H9 (cell line): ENCODE results near the gene SPATA6L. TPM values are rescaled to one million over a fixed set of nuclear protein-coding genes. Genes with fewer than 3 reads are reported as not detected.

Experiments used
- DNase-seq: peaks from one replicate; pipeline ENCODE4 v3.0.0-alpha.2; 2017
- H2AFZ ChIP-seq: one replicate; pipeline ENCODE4 v1.6.1; 2013; ENCODE audit warnings: mild to moderate bottlenecking, low read length, control low read depth, moderate library complexity
- H2AK5ac ChIP-seq: 2 replicates; pipeline ENCODE4 v1.6.1; 2013; ENCODE audit warnings: low read length, control low read depth, mixed read lengths; ENCODE audit not compliant: insufficient read length
- H2BK120ac ChIP-seq: one replicate; pipeline ENCODE4 v1.6.1; 2013; ENCODE audit warnings: low read depth, mild to moderate bottlenecking, low read length, control low read depth, inconsistent platforms; ENCODE audit not compliant: poor library complexity, severe bottlenecking
- H2BK12ac ChIP-seq: 2 replicates; pipeline ENCODE4 v1.6.1; 2013; ENCODE audit warnings: low read length, control low read depth, mixed read lengths, low read depth; ENCODE audit not compliant: insufficient read length
- H2BK15ac ChIP-seq: 2 replicates; pipeline ENCODE4 v1.6.1; 2013; ENCODE audit warnings: low read depth, low read length, control low read depth
- H2BK20ac ChIP-seq: one replicate; pipeline ENCODE4 v1.6.1; 2013; ENCODE audit warnings: low read depth, mild to moderate bottlenecking, low read length, control low read depth, inconsistent platforms; ENCODE audit not compliant: poor library complexity, severe bottlenecking
- H2BK5ac ChIP-seq: 2 replicates; pipeline ENCODE4 v1.6.1; 2013; ENCODE audit warnings: low read length, control low read depth, mixed read lengths; ENCODE audit not compliant: insufficient read length
- H3K14ac ChIP-seq: 2 replicates; pipeline ENCODE4 v1.6.1; 2013; ENCODE audit warnings: low read length, control low read depth; ENCODE audit not compliant: insufficient read depth
- H3K18ac ChIP-seq: 2 replicates; pipeline ENCODE4 v1.6.1; 2013; ENCODE audit warnings: low read depth, mild to moderate bottlenecking, mixed read lengths, low read length, control low read depth; ENCODE audit not compliant: insufficient read length
- H3K23ac ChIP-seq: 2 replicates; pipeline ENCODE4 v1.6.1; 2013; ENCODE audit warnings: low read length, control low read depth, mixed read lengths, low read depth; ENCODE audit not compliant: insufficient read length
- H3K23me2 ChIP-seq: 2 replicates; pipeline ENCODE4 v1.6.1; 2013; ENCODE audit warnings: low read depth, mild to moderate bottlenecking, mixed read lengths, low read length, control low read depth; ENCODE audit not compliant: insufficient read length, poor library complexity, severe bottlenecking
- H3K27ac ChIP-seq: 2 replicates; pipeline ENCODE4 v1.5.1; 2013; ENCODE audit warnings: low read length, control low read depth, mixed read lengths, low read depth; ENCODE audit not compliant: insufficient read length
- H3K27me3 ChIP-seq: 2 replicates; pipeline ENCODE4 v1.6.1; 2013; ENCODE audit warnings: low read length, control low read depth, inconsistent platforms; ENCODE audit not compliant: insufficient read depth
- H3K4ac ChIP-seq: 2 replicates; pipeline ENCODE4 v1.6.1; 2013; ENCODE audit warnings: low read depth, mild to moderate bottlenecking, control low read depth, inconsistent platforms, low read length, moderate library complexity
- H3K4me1 ChIP-seq: 2 replicates; pipeline ENCODE4 v1.6.1; 2013; ENCODE audit warnings: low read length, control low read depth, inconsistent platforms; ENCODE audit not compliant: insufficient read depth
- H3K4me2 ChIP-seq: 2 replicates; pipeline ENCODE4 v1.6.1; 2013; ENCODE audit warnings: low read length, control low read depth, mixed read lengths; ENCODE audit not compliant: insufficient read length, insufficient read depth
- H3K56ac ChIP-seq: 2 replicates; pipeline ENCODE4 v1.6.1; 2013; ENCODE audit warnings: low read depth, mild to moderate bottlenecking, mixed read lengths, low read length, control low read depth; ENCODE audit not compliant: insufficient read length
- H3K79me1 ChIP-seq: 2 replicates; pipeline ENCODE4 v1.6.1; 2013; ENCODE audit warnings: low read depth, mild to moderate bottlenecking, moderate library complexity, low read length, control low read depth, inconsistent platforms; ENCODE audit not compliant: insufficient read depth, poor library complexity, severe bottlenecking
- H3K79me2 ChIP-seq: 2 replicates; pipeline ENCODE4 v1.6.1; 2013; ENCODE audit warnings: low read length, control low read depth, inconsistent platforms; ENCODE audit not compliant: insufficient read depth
- H3K9ac ChIP-seq: 2 replicates; pipeline ENCODE4 v1.6.1; 2013; ENCODE audit warnings: low read length, control low read depth, mixed read lengths; ENCODE audit not compliant: insufficient read length; ENCODE audit errors: extremely low read depth
- H3K9me3 ChIP-seq: one replicate; pipeline ENCODE4 v1.6.1; 2013; ENCODE audit warnings: low read depth, low read length, inconsistent platforms; ENCODE audit not compliant: control insufficient read depth
- H3T11ph ChIP-seq: one replicate; pipeline ENCODE4 v1.6.1; 2013; ENCODE audit warnings: mild to moderate bottlenecking, low read length, control low read depth, inconsistent platforms
- H4K20me1 ChIP-seq: one replicate; pipeline ENCODE4 v1.6.1; 2013; ENCODE audit not compliant: control insufficient read depth, insufficient read length, insufficient read depth
- H4K5ac ChIP-seq: 2 replicates; pipeline ENCODE4 v1.6.1; 2013; ENCODE audit warnings: low read depth, mild to moderate bottlenecking, mixed read lengths, low read length, control low read depth; ENCODE audit not compliant: insufficient read length
- H4K8ac ChIP-seq: replicated peaks from 2 replicates; pipeline ENCODE4 v1.6.1; 2013; ENCODE audit warnings: low read length, control low read depth, mixed read lengths, low read depth; ENCODE audit not compliant: insufficient read length
- H4K91ac ChIP-seq: 2 replicates; pipeline ENCODE4 v1.6.1; 2013; ENCODE audit warnings: low read depth, mild to moderate bottlenecking, moderate library complexity, mixed read lengths, low read length, control low read depth; ENCODE audit not compliant: insufficient read length
- H3K27ac Mint-ChIP-seq, 3 experiments: 2 replicates in 2 of 3; 3 replicates in 1 of 3; pipeline ENCODE4 v1.8.0; 2020 to 2021; ENCODE audit warnings: mixed read lengths in 3 of 3, mild to moderate bottlenecking in 1 of 3, moderate library complexity in 1 of 3
- H3K27me3 Mint-ChIP-seq: 2 replicates; pipeline ENCODE4 v1.8.0; 2021; ENCODE audit warnings: low read depth, mild to moderate bottlenecking, moderate library complexity, mixed read lengths
- H3K36me3 Mint-ChIP-seq, 3 experiments: 2 replicates in 2 of 3; 3 replicates in 1 of 3; pipeline ENCODE4 v1.8.0; 2020 to 2021; ENCODE audit warnings: low read depth in 3 of 3, mixed read lengths in 3 of 3; ENCODE audit not compliant: insufficient read depth in 1 of 3
- H3K4me1 Mint-ChIP-seq, 2 experiments: 2 replicates each; pipeline ENCODE4 v1.8.0; 2020; ENCODE audit warnings: mixed read lengths in 2 of 2
- H3K4me3 Mint-ChIP-seq, 2 experiments: 2 replicates in 1 of 2; 3 replicates in 1 of 2; pipeline ENCODE4 v1.8.0; 2020 to 2021; ENCODE audit warnings: mild to moderate bottlenecking in 2 of 2, mixed read lengths in 2 of 2, moderate library complexity in 1 of 2
- H3K9me3 Mint-ChIP-seq, 2 experiments: 2 replicates in 1 of 2; 3 replicates in 1 of 2; pipeline ENCODE4 v1.8.0; 2020; ENCODE audit warnings: mild to moderate bottlenecking in 2 of 2, mixed read lengths in 2 of 2, moderate library complexity in 1 of 2
- WGBS: extraction: QIAGEN DNeasy Blood & Tissue Kit; methylation state at CpG from one replicate; pipeline ENCODE4 v1.1.7; 2013; ENCODE audit warnings: missing lambda C conversion rate, low lambda C conversion rate, mixed read lengths; ENCODE audit not compliant: insufficient read length; ENCODE audit errors: extremely low coverage; 5-methylcytosine and 5-hydroxymethylcytosine counted together
- total RNA-seq: library from RNA; stranded (reverse); gene quantifications from 2 replicates; pipeline ENCODE4 v1.2.1, GENCODE V29; 2021
- TF ChIP-seq, protein P1 (sequence below): fragments of 200-600 bp; sonication (generic); conservative IDR thresholded peaks from 3 replicates; pipeline ENCODE4 v1.8.0; 2021; ENCODE audit warnings: antibody characterized with exemption, mild to moderate bottlenecking

SPATA6L gene
- total RNA-seq, 1 experiment from 2014 or later, result 0.87 TPM

DNA sequence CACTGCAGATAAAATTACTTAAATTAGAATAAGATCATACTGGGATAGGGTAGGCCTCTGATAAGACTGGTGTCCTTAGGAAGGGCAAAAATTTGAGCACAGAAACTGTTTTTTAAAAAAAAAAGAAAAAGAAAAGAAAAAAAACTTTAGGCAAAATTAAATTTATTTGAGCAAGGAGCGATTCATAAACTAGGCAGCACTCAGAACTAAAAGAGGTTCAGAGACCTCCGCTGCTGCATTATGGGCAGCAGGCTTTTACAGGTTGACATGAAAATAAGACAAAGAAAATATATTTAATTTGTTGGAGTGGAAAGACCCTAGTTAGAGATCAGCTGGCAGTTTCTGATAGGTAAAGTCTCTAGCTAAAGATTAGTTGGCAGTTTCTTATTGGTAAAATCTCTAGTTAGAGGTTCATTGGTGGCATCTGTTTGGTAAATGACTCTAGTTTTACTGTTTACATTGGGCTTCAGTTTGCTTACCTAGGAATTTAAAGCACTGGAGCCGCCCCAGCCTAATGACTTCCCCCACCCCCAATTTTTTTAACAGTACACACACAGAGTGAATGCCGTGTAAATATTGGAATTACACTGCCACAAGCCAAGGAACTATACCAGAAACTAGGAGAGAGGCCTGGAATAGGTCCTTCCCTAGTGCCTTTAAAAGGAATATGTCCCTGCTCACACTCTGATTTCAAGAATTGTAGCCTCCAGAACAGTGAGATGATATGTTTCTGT is 8.7 kb downstream of the SPATA6L start:
- Histone ChIP-seq H3K4me1 (no peaks in the 10 kb centered on the region), H3K18ac (no peak overlapping the region), H3K79me2 (no peaks in the 10 kb centered on the region), H3K23ac (no peak overlapping the region), H3K9me3 (no peaks in the 10 kb centered on the region), H2AFZ (no peak overlapping the region), H3K27ac (no peak overlapping the region), H2BK120ac (no peak overlapping the region), H3K56ac (no peak overlapping the region), H2BK12ac (no peak overlapping the region), H3K79me1 (no peaks in the 10 kb centered on the region), H4K8ac (no peak overlapping the region), H3K23me2 (no peaks in the 10 kb centered on the region), H3K4me2 (no peak overlapping the region), H3K9ac (no peak overlapping the region), H2BK5ac (no peak overlapping the region), H3K4ac (no peak overlapping the region), H3K14ac (no peak overlapping the region), H2BK15ac (no peak overlapping the region), H2BK20ac (peak overlapping the region; percentile 90), H3K27me3 (no peaks in the 10 kb centered on the region), H4K5ac (no peak overlapping the region), H3T11ph (no peak overlapping the region), H4K20me1 (peaks cover 2% of the 10 kb centered on the region), H4K91ac (no peak overlapping the region), H2AK5ac (no peak overlapping the region)
- TF ChIP-seq, protein P1, sequence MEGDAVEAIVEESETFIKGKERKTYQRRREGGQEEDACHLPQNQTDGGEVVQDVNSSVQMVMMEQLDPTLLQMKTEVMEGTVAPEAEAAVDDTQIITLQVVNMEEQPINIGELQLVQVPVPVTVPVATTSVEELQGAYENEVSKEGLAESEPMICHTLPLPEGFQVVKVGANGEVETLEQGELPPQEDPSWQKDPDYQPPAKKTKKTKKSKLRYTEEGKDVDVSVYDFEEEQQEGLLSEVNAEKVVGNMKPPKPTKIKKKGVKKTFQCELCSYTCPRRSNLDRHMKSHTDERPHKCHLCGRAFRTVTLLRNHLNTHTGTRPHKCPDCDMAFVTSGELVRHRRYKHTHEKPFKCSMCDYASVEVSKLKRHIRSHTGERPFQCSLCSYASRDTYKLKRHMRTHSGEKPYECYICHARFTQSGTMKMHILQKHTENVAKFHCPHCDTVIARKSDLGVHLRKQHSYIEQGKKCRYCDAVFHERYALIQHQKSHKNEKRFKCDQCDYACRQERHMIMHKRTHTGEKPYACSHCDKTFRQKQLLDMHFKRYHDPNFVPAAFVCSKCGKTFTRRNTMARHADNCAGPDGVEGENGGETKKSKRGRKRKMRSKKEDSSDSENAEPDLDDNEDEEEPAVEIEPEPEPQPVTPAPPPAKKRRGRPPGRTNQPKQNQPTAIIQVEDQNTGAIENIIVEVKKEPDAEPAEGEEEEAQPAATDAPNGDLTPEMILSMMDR, result no peak
- no peaks in the 10 kb centered on the region for H3K27me3 Mint-ChIP-seq
- H3K9me3 Mint-ChIP-seq, result peaks cover 2% of the 10 kb centered on the region in 2 experiments; a peak in 2 of 5 replicates
- H3K27ac Mint-ChIP-seq, result no peak overlapping the region
- no peak overlapping the region for H3K4me3 Mint-ChIP-seq
- DNase-seq, result no peak
- H3K36me3 Mint-ChIP-seq, result peaks cover 0 to 2% (median 0%) of the 10 kb centered on the region in 3 experiments; a peak in 1 of 7 replicates
- no CpG with 5 or more reads among the region's 4 CpGs for WGBS
- H3K4me1 Mint-ChIP-seq, result peaks cover 20 to 26% of the 10 kb centered on the region in 2 experiments
